ENCODE results near the gene STX8.

The STX8 gene

DNA sequence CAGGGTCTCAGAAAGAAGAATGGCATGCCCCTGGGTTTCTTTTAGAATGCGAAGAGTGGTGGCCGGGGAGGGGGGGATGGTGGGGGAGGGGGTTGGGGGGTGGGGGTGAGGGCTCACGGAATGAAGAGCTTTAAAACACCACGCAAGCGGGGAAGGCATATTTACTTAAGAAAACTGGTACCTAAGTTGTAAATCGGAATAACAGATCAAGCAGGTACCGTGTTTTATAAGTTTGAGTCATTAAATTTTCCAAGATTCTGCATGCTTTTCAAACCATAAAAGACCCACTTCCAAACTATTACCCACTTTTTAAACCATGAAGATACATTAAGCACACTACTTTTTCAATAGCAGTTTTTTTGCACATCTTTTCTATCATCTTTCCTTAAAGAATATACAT is 130.2 kb downstream of the STX8 start:
- H3K27ac ChIP-seq = no peak overlapping the region
- no peak for DNase-seq
- no peaks in the 10 kb centered on the region for H3K36me3 ChIP-seq (replicated peaks)
- no peak overlapping the region for H3K4me3 ChIP-seq (ENCODE audit: low read depth, low read length)
- H3K27me3 ChIP-seq (replicated peaks) = no peaks in the 10 kb centered on the region
- in situ Hi-C loops (cut with HindIII; ENCODE audit: low pct_ligation_motif_present, low sequenced_read_pairs) = no loop called here
- TF ChIP-seq, protein P1, sequence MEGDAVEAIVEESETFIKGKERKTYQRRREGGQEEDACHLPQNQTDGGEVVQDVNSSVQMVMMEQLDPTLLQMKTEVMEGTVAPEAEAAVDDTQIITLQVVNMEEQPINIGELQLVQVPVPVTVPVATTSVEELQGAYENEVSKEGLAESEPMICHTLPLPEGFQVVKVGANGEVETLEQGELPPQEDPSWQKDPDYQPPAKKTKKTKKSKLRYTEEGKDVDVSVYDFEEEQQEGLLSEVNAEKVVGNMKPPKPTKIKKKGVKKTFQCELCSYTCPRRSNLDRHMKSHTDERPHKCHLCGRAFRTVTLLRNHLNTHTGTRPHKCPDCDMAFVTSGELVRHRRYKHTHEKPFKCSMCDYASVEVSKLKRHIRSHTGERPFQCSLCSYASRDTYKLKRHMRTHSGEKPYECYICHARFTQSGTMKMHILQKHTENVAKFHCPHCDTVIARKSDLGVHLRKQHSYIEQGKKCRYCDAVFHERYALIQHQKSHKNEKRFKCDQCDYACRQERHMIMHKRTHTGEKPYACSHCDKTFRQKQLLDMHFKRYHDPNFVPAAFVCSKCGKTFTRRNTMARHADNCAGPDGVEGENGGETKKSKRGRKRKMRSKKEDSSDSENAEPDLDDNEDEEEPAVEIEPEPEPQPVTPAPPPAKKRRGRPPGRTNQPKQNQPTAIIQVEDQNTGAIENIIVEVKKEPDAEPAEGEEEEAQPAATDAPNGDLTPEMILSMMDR (IDR thresholded peaks at IDR 0.05; ENCODE audit: low read depth, low read length, missing control alignments) = no peak

GRCh38 chr17:9444687-9445086 is 130.9 kb downstream of the STX8 start:
- no peaks in the 10 kb centered on the region for H3K36me3 ChIP-seq (replicated peaks)
- TF ChIP-seq, protein P1 (IDR thresholded peaks at IDR 0.05; ENCODE audit: low read depth, low read length, missing control alignments) = no peak
- no peak for DNase-seq
- no peaks in the 10 kb centered on the region for H3K27me3 ChIP-seq (replicated peaks)
- in situ Hi-C loops (cut with HindIII; ENCODE audit: low pct_ligation_motif_present, low sequenced_read_pairs) = no loop called here
- no peak overlapping the region for H3K4me3 ChIP-seq (ENCODE audit: low read depth, low read length)
- no peak overlapping the region for H3K27ac ChIP-seq

- Histone ChIP-seq H3K27ac (no peak overlapping the region), H3K27me3 (replicated peaks) (no peaks in the 10 kb centered on the region), H3K4me3 (ENCODE audit: low read depth, low read length) (no peak overlapping the region), H3K36me3 (replicated peaks) (no peaks in the 10 kb centered on the region)
- TF ChIP-seq, protein P1 (IDR thresholded peaks at IDR 0.05; ENCODE audit: low read depth, low read length, missing control alignments) = no peak
- in situ Hi-C loops (cut with HindIII; ENCODE audit: low pct_ligation_motif_present, low sequenced_read_pairs) = no loop called here
- no peak for DNase-seq
Measured at GRCh38 chr17:9443811-9444210, 131.8 kb downstream of the STX8 start.

GRCh38 chr17:9439851-9440250 is 135.8 kb downstream of the STX8 start:
- no peak overlapping the region for H3K27ac ChIP-seq
- H3K36me3 ChIP-seq (replicated peaks) = no peaks in the 10 kb centered on the region
- H3K4me3 ChIP-seq (ENCODE audit: low read depth, low read length) = no peak overlapping the region
- H3K27me3 ChIP-seq (replicated peaks) = no peaks in the 10 kb centered on the region
- DNase-seq = no peak
- in situ Hi-C loops (cut with HindIII; ENCODE audit: low pct_ligation_motif_present, low sequenced_read_pairs) = no loop called here
- TF ChIP-seq, protein P1 (IDR thresholded peaks at IDR 0.05; ENCODE audit: low read depth, low read length, missing control alignments) = no peak

- Histone ChIP-seq H3K27ac (no peak overlapping the region), H3K4me3 (ENCODE audit: low read depth, low read length) (no peak overlapping the region), H3K36me3 (replicated peaks) (no peaks in the 10 kb centered on the region), H3K27me3 (replicated peaks) (no peaks in the 10 kb centered on the region)
- TF ChIP-seq, protein P1 (IDR thresholded peaks at IDR 0.05; ENCODE audit: low read depth, low read length, missing control alignments) = no peak
- no peak for DNase-seq
- in situ Hi-C loops (cut with HindIII; ENCODE audit: low pct_ligation_motif_present, low sequenced_read_pairs) = no loop called here
Measured at GRCh38 chr17:9436630-9437029, 139.0 kb downstream of the STX8 start.

- no peak overlapping the region for H3K4me3 ChIP-seq (ENCODE audit: low read depth, low read length)
- in situ Hi-C loops (cut with HindIII; ENCODE audit: low pct_ligation_motif_present, low sequenced_read_pairs) = no loop called here
- H3K27me3 ChIP-seq (replicated peaks) = no peaks in the 10 kb centered on the region
- TF ChIP-seq, protein P1 (IDR thresholded peaks at IDR 0.05; ENCODE audit: low read depth, low read length, missing control alignments) = no peak
- DNase-seq = no peak
- no peaks in the 10 kb centered on the region for H3K36me3 ChIP-seq (replicated peaks)
- no peak overlapping the region for H3K27ac ChIP-seq
Measured at GRCh38 chr17:9435165-9435564, 140.5 kb downstream of the STX8 start.
